ENCODE results near the gene KCND2. TPM values are rescaled to one million over a fixed set of nuclear protein-coding genes. Genes with fewer than 3 reads are reported as not detected.
A peak's percentile ranks its signal among the peaks of the same experiment; 100 is the strongest.

KCND2 gene
- total and polyA plus RNA-seq, 2 of the 8 experiments (the other 6 are each of a cell fraction or from before 2014, with no cell fraction given), result 4.6 to 7.7 TPM

- Histone ChIP-seq H3K18ac (ENCODE audit: extremely low read depth, low read length) (no peak overlapping the region), H3K14ac (ENCODE audit: insufficient read length) (no peak overlapping the region), H3K4me1 (replicated peaks in 1 of 4; ENCODE audit: control insufficient read depth in 3 of 4, insufficient read depth in 4 of 4, low read length in 3 of 4) (peaks cover 0 to 20% (median 9%) of the 10 kb centered on the region in 4 experiments; a peak in 5 of 7 replicates), H2BK12ac (ENCODE audit: low read depth, low read length) (peak overlapping the region; percentile 41; the same call in 1 of the 2 replicates), H4K91ac (replicated peaks; ENCODE audit: insufficient read length, low read length) (no peak overlapping the region), H2BK15ac (ENCODE audit: low read length) (no peak overlapping the region), H3K4me2 (ENCODE audit: insufficient read depth in 1 of 2, low read depth in 2 of 2, low read length in 2 of 2) (no peak overlapping the region), H3K4ac (replicated peaks; ENCODE audit: insufficient read length, low read depth, low read length) (no peak overlapping the region), H3K27ac (ENCODE audit: low read depth, low read length) (no peak overlapping the region), H3K79me2 (ENCODE audit: control insufficient read depth in 1 of 2, insufficient read depth in 2 of 2, low read length in 2 of 2) (no peaks in the 10 kb centered on the region), H4K5ac (ENCODE audit: insufficient read length, low read depth, low read length) (no peak overlapping the region), H2AK5ac (ENCODE audit: low read depth, low read length) (no peak overlapping the region), H4K8ac (ENCODE audit: extremely low read depth, insufficient read depth, low read length) (no peak overlapping the region), H3K9ac (replicated peaks in 1 of 4; ENCODE audit: extremely low read depth in 1 of 4, low read depth in 3 of 4, low read length in 3 of 4) (no peak overlapping the region), H3K27me3 (replicated peaks in 1 of 4; ENCODE audit: control insufficient read depth in 3 of 4, extremely low read depth in 1 of 4, insufficient read depth in 3 of 4, low read length in 3 of 4) (no peaks in the 10 kb centered on the region), H3K36me3 (ENCODE audit: control insufficient read depth in 2 of 4, insufficient read depth in 4 of 4, low read length in 3 of 4) (no peaks in the 10 kb centered on the region), H2BK5ac (ENCODE audit: low read depth, low read length) (no peak overlapping the region; the same call in 1 of the 2 replicates), H4K20me1 (replicated peaks in 1 of 2; ENCODE audit: control insufficient read depth in 1 of 2, insufficient read depth in 2 of 2, low read length in 2 of 2) (no peaks in the 10 kb centered on the region), H3K4me3 (ENCODE audit: extremely low read depth in 1 of 4, insufficient read depth in 2 of 4, low read depth in 3 of 4, low read length in 4 of 4) (no peak overlapping the region), H3K23ac (ENCODE audit: insufficient read length) (no peak overlapping the region), H3K79me1 (ENCODE audit: low read depth, low read length) (no peaks in the 10 kb centered on the region), H3K56ac (replicated peaks; ENCODE audit: insufficient read length, low read depth, low read length) (no peak overlapping the region), H2AFZ (ENCODE audit: low read length) (no peak overlapping the region), H2BK120ac (replicated peaks; ENCODE audit: low read depth, low read length) (no peak overlapping the region), H3K23me2 (ENCODE audit: low read depth, low read length) (no peaks in the 10 kb centered on the region), H3K9me3 (ENCODE audit: insufficient read depth in 2 of 2, low read depth in 1 of 2, low read length in 1 of 2) (no peaks in the 10 kb centered on the region), H2BK20ac (ENCODE audit: low read length) (peak overlapping the region; percentile 66; the same call in 1 of the 2 replicates)
- FAIRE-seq (no peak), DNase-seq (ENCODE audit: low read depth in 1 of 2, low spot score in 2 of 2) (no peak)
- POLR2A ChIA-PET (ENCODE audit: partially characterized antibody), result interaction anchor here (0.6 to 0.8 kb wide), 2 partner anchors 15 to 48 kb away, joined by 3 to 5 read pairs; no protein-coding TSS in a partner anchor
- WGBS, 2 experiments (ENCODE audit: extremely low coverage in 1 of 2, insufficient coverage in 1 of 2, insufficient read length in 1 of 2, insufficient replicate concordance in 2 of 2, low coverage in 1 of 2, low lambda C conversion rate in 2 of 2, missing lambda C conversion rate in 1 of 2), result 89% methylated on average over 7 of the region's 7 CpGs; no CpG with 5 or more reads in 1 of the 2 experiments
- CTCF ChIA-PET (ENCODE audit: partially characterized antibody), result interaction anchor here (0.6 kb wide), 1 partner anchor 31 kb away, joined by 3 read pairs; no protein-coding TSS in a partner anchor
- no peak for TF ChIP-seq SAP30 (IDR thresholded peaks at IDR 0.05; ENCODE audit: insufficient read depth, insufficient replicate concordance, low read length)
- no peak for TF ChIP-seq SP2 (IDR thresholded peaks at IDR 0.05; ENCODE audit: low read length)
- no peak for TF ChIP-seq ASH2L (IDR thresholded peaks at IDR 0.05; ENCODE audit: low read length)
- TF ChIP-seq SIN3A (conservative IDR thresholded peaks at IDR 0.05 in 1 of 2, IDR thresholded peaks at IDR 0.05 in 1 of 2; ENCODE audit: low read depth in 1 of 2, low read length in 2 of 2), result no peak
- no peak for TF ChIP-seq CREB1 (IDR thresholded peaks at IDR 0.05)
- no peak for TF ChIP-seq SRF (IDR thresholded peaks at IDR 0.05; ENCODE audit: low read depth, low read length)
- TF ChIP-seq SIRT6 (IDR thresholded peaks at IDR 0.05; ENCODE audit: low read length), result no peak
- TF ChIP-seq E2F6 (IDR thresholded peaks at IDR 0.05), result no peak
- TF ChIP-seq USF2 (IDR thresholded peaks at IDR 0.05; ENCODE audit: low read length), result no peak
- no peak for TF ChIP-seq HDAC2 (IDR thresholded peaks at IDR 0.05; ENCODE audit: borderline replicate concordance in 1 of 2, low read depth in 2 of 2, low read length in 2 of 2)
- TF ChIP-seq CBX5 (IDR thresholded peaks at IDR 0.05; ENCODE audit: low read depth, low read length), result no peak
- TF ChIP-seq CTBP2 (IDR thresholded peaks at IDR 0.05; ENCODE audit: borderline replicate concordance, insufficient read depth, insufficient read length, low read length), result no peak
These were observed 251.0 kb downstream of the KCND2 start for GRCh38 chr7:120523985-120524384.
